Esophagus (tissue), 2 donors: ENCODE results near the gene CTLA4. TPM values are rescaled to one million over a fixed set of nuclear protein-coding genes. Genes with fewer than 3 reads are reported as not detected.

Experiments
- H3K27ac ChIP-seq, 2 donors: one replicate each; pipeline ENCODE4 v1.5.1; 2013; ENCODE audit warnings: low read depth in 2 of 2, mild to moderate bottlenecking in 2 of 2, inconsistent platforms in 1 of 2, low read length in 1 of 2, moderate library complexity in 1 of 2
- H3K27me3 ChIP-seq, 2 donors: one replicate each; pipeline ENCODE4 v1.6.1; 2013; ENCODE audit warnings: low read length in 2 of 2, control low read depth in 1 of 2, mild to moderate bottlenecking in 1 of 2; ENCODE audit not compliant: insufficient read depth in 2 of 2, control insufficient read depth in 1 of 2
- H3K36me3 ChIP-seq, 2 donors: one replicate each; pipeline ENCODE4 v1.6.1; 2013; ENCODE audit warnings: low read length in 1 of 2; ENCODE audit not compliant: control insufficient read depth in 2 of 2, insufficient read depth in 2 of 2
- H3K4me1 ChIP-seq, 2 donors: one replicate each; pipeline ENCODE4 v1.6.1; 2013; ENCODE audit warnings: low read length in 1 of 2; ENCODE audit not compliant: control insufficient read depth in 2 of 2, insufficient read depth in 2 of 2
- H3K4me3 ChIP-seq, 2 donors: one replicate each; pipeline ENCODE4 v1.5.1; 2013; ENCODE audit warnings: low read length in 2 of 2, mild to moderate bottlenecking in 2 of 2, low read depth in 1 of 2, moderate library complexity in 1 of 2
- H3K9me3 ChIP-seq, 2 donors: one replicate each; pipeline ENCODE4 v1.6.1; 2013; ENCODE audit warnings: mild to moderate bottlenecking in 2 of 2, low read depth in 1 of 2, low read length in 1 of 2, moderate library complexity in 1 of 2; ENCODE audit not compliant: control insufficient read depth in 2 of 2, insufficient read depth in 1 of 2
- WGBS, 2 donors: extraction: QIAGEN DNeasy Blood & Tissue Kit; methylation state at CpG; one replicate each; pipeline ENCODE4 v1.1.7; 2013; 5-methylcytosine and 5-hydroxymethylcytosine counted together
- polyA plus RNA-seq, 2 donors: library from polyadenylated mRNA; stranded (reverse); fragments of 200-250 nt; gene quantifications; one replicate each; pipeline ENCODE4 v1.2.3, GENCODE V29; 2013
- donor health status: healthy with polysubstance abuse.
- donor health status: Bipolar disorder and iron deficiency.

The CTLA4 gene
- polyA plus RNA-seq, 2 donors = 0.24 to 0.32 TPM

DNA sequence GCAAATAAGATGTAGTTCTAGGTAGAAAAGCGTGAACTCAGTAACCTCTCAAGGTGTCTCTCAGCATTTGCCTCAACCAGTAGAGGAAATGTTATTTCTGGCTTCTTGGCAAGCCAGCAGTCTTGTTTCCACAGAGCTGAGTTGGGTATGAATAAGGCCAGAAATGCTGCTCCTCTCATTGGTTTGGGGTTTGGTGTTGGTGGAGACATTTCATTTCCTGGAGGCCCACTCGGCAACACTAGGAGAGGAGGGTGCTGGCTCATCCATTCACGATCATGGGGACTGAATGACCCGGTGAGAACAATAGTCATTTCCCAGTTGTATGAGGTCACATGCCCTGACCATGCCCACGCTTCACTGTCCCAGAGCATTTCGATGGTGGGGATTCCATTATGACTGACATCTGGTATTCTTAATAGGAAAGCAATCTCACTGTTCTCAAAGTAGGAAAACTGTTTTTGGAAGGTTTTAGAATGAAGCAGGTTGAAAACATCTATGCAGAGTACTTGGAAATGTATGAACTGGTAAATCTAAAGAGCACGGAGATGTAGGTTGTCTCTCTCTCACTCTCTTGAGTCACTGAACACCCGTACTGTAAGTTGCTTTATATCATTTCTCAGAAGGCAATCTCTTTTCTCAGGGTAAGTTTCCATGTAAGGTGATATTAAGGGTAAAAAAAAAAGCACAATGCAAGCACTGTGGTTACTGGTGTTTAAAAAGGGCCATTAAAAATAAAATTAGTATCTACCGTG lies 37.1 kb upstream of the CTLA4 start:
- WGBS, 2 donors = 82% methylated on average over 9 of the region's 9 CpGs
- Histone ChIP-seq H3K36me3 (no peaks in the 10 kb centered on the region), H3K4me1 (no peaks in the 10 kb centered on the region)

DNA sequence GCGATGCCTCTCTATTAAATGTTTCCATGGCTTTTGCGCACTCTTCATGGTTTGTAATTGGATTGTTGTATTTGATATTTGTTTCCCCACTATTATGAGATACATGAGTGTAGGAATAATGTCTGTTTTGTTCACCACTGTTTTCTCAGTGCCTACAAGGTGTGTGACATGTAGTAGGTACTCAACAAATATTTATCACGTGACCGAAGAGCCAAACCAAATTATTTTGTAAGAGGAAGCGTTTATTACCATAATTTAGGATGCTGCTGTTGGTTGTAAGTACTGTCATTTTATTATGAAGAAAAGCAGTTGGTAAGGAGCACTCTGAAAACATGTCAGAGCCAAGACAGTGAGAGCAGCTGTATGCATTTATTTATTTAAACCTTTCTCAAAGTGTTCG lies 32.2 kb upstream of the CTLA4 start:
- H3K27me3 ChIP-seq = no peaks in the 10 kb centered on the region
- WGBS, 2 donors = 88 to 91% methylated on average over 6 of the region's 6 CpGs
- no peak overlapping the region for H3K27ac ChIP-seq
- no peak overlapping the region for H3K4me3 ChIP-seq
- no peaks in the 10 kb centered on the region for H3K4me1 ChIP-seq
- H3K9me3 ChIP-seq = no peaks in the 10 kb centered on the region
- H3K36me3 ChIP-seq = no peaks in the 10 kb centered on the region

More for the DNA sequence above, 37.1 kb upstream of the CTLA4 start:
- Histone ChIP-seq H3K27ac (no peak overlapping the region), H3K4me3 (no peak overlapping the region), H3K27me3 (no peaks in the 10 kb centered on the region), H3K9me3 (no peaks in the 10 kb centered on the region)

DNA sequence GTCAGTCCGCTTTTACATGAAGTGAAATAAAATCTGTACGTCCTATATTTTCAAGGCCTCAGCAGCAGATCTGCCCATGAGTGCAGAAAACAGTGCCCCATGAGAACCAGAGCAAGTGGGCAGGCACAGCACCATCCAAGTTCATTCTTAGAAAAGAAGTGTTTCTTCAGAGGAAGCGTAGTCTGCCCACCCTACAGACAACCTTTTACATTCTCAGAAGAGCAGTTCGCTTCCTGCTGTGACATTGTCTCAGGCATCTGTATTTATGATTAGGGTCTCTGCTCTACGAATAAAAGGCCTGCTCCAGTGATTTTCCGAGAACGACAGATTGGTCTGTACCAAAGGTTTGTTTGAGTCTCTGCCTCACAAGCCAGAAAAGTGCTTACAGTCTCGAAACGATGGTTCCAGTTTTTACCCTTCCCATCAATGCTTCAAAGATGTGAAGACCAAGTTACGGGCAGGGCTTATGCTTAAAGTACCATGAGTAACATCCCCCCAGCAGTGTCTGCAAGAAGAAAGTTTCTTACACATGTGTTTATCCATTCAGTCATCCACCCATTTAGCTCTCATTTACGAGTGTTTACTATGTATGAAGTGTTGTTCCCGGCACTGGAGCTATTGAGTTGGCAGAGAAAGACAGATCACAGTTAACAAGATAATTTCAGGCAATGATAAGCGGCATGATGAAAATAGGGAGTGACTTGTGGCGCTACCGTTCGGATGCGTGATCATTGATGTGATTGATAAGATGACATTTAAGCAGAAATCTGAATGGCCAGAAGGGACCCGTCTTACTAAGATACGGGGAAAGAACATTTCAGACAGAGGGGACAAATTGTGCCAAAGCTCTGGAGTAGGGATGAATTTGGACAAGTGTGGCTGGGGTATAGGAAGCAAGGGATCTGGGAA lies 31.4 kb upstream of the CTLA4 start:
- no peaks in the 10 kb centered on the region for H3K36me3 ChIP-seq
- no peaks in the 10 kb centered on the region for H3K4me1 ChIP-seq
- H3K9me3 ChIP-seq = no peaks in the 10 kb centered on the region
- H3K27me3 ChIP-seq = no peaks in the 10 kb centered on the region
- no peak overlapping the region for H3K27ac ChIP-seq
- no peak overlapping the region for H3K4me3 ChIP-seq
- 85 to 89% methylated on average over 19 of the region's 19 CpGs for WGBS, 2 donors

DNA sequence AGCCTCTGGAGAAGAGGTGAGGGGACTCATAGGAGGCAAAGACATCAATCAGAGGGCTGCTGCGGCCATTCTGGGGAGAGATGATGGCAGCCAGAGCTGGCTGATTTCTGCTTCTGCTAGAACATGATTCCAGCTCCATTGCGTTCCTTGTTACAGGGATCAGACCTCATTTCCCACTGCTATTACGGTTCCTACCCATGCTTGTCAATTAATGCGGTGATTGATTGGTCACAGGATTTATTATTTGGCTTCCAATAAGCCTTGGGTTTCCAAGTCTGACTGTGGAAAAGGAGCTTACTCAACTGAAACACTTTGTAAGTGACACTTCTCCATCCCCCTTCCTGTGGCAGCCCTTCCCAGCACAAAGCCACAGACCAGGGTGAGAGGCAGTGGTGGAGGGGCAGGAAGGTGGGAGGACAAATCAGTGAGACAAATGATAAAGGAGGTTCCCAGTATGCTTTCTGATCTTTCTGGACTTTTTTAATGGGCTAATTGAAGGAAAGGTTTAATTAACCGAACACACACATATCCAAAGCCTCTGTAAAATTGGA lies 26.8 kb upstream of the CTLA4 start:
- H3K4me1 ChIP-seq = no peaks in the 10 kb centered on the region
- no peak overlapping the region for H3K27ac ChIP-seq
- 84 to 85% methylated on average over 5 of the region's 5 CpGs for WGBS, 2 donors
- no peaks in the 10 kb centered on the region for H3K27me3 ChIP-seq
- no peak overlapping the region for H3K4me3 ChIP-seq
- H3K9me3 ChIP-seq = no peaks in the 10 kb centered on the region
- H3K36me3 ChIP-seq = no peaks in the 10 kb centered on the region

DNA sequence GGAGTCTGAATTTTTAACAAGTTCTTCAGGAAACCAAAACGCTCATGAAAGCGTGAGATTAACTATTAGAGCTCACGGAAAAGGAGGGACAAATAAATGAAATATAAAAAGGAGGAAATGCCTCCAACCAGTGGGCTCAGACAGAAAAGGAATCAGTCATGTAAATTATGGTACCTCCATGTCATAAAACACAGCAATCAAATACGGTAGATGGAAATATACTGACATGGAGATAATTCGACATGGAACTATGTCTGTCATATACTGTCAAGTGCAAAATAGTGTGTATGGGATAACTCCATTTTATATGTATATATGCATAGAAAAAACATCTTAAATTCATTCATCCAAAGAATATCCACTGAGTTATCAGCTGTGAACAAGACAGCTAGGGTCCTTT lies 25.9 kb upstream of the CTLA4 start:
- Histone ChIP-seq H3K4me3 (no peak overlapping the region), H3K27ac (no peak overlapping the region), H3K27me3 (no peaks in the 10 kb centered on the region), H3K36me3 (no peaks in the 10 kb centered on the region), H3K4me1 (no peaks in the 10 kb centered on the region), H3K9me3 (no peaks in the 10 kb centered on the region)
- 96% methylated on average over 5 of the region's 5 CpGs for WGBS, 2 donors

DNA sequence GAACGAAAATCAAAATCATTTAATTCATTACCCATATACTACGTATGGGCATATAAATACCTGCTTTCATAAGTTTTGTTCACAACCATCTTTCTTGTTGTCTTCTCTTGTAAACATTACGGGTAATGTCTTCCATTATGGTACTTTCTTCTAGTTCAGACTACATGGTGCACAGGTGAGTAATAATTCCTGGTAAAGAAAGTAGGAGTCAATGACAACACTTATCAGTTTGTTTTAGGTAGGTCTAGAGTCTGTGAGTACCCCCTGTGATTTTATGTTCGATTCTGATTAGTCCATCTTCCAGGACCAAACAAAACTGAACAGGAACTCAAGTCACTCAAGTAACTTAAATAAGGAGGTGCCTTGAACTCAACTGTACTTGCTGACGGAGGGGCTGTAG lies 25.2 kb upstream of the CTLA4 start:
- Histone ChIP-seq H3K27me3 (no peaks in the 10 kb centered on the region), H3K36me3 (no peaks in the 10 kb centered on the region), H3K4me3 (no peak overlapping the region), H3K9me3 (no peaks in the 10 kb centered on the region), H3K4me1 (no peaks in the 10 kb centered on the region), H3K27ac (no peak overlapping the region)
- WGBS, 2 donors = 78 to 81% methylated on average over 5 of the region's 5 CpGs

DNA sequence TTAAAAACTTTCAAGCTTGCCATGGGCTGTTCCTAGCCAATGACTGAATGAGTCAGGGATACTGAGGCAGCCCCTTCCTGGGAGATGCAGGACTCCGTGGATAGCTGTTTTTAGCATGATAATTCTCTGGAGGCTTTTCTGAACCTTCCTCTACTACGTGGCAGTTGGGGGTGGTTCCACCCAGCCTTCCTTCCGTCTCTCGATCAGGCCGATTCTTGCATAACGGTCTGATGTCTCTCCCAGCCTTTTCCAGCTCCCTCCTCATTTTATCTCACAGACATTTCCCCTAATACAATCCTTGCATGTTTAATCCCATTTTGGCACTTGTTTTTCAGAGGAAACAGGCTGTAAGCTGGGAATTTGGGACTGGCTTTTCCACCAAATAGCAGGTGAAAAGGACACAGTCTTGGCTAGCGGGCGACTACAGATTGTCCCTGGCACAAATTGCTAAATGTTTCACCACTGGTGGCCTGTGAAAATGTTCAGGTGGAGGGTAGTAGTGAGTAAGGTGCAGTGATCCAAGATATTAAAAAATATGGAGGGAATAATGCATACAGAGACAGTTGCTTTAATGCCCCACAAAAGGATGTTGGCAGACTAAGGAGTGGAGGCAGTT lies 21.0 kb upstream of the CTLA4 start:
- Histone ChIP-seq H3K4me3 (no peak overlapping the region), H3K27ac (no peak overlapping the region), H3K4me1 (no peaks in the 10 kb centered on the region), H3K36me3 (no peaks in the 10 kb centered on the region), H3K27me3 (no peaks in the 10 kb centered on the region), H3K9me3 (no peaks in the 10 kb centered on the region)
- WGBS, 2 donors = 82% methylated on average over 8 of the region's 8 CpGs

DNA sequence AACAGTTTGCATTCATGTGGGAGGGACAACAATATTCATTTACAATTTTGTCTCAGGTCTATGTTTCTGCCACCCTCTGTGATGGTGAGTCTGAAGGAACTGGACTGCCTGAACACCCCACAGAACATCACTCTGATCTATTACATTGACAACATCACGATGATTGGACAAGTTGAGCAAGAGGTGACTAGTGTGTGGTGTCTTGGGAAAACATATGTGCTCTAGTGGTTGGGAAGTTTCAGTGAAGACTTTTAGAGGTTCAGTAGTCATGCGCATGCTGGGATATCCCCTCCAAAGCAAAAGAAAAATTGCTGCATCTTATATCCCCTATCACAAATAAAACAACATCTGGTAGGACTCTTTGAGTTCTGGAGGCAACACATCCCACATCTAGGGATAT lies 18.6 kb upstream of the CTLA4 start:
- Histone ChIP-seq H3K27me3 (no peaks in the 10 kb centered on the region), H3K36me3 (no peaks in the 10 kb centered on the region), H3K27ac (no peak overlapping the region), H3K4me3 (no peak overlapping the region), H3K9me3 (no peaks in the 10 kb centered on the region), H3K4me1 (no peaks in the 10 kb centered on the region)
- 57 to 81% methylated on average over 2 of the region's 2 CpGs for WGBS, 2 donors

DNA sequence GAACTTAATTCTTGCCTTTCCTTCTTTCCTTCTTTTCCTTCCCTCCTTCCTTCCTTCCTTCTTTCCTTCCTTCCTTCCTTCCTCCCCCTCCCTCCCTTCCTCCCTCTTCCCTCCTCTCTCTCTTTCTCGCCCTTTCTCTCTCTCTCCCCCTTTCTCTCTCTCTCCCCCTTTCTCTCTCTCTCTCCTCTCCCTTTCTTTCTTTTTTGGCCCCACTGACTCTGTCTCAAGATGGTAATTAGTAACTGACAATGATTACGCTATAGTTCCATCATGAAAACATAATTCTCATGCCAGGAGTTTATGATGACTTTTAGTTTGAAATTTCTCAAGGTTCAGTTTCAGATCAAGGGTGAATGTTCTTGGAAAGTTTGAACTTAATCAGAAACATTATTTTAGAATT lies 14.8 kb upstream of the CTLA4 start:
- Histone ChIP-seq H3K27me3 (no peaks in the 10 kb centered on the region), H3K36me3 (no peaks in the 10 kb centered on the region), H3K4me3 (no peak overlapping the region), H3K4me1 (no peaks in the 10 kb centered on the region), H3K27ac (no peak overlapping the region), H3K9me3 (no peaks in the 10 kb centered on the region)
- WGBS, 2 donors = 67 to 78% methylated on average over 2 of the region's 2 CpGs
